Measurements from ENCODE around the gene ROCK1. TPM values are rescaled to one million over a fixed set of nuclear protein-coding genes. Genes with fewer than 3 reads are reported as not detected.

ROCK1 gene
- total RNA-seq, 2 experiments from 2014 or later, result 63.7 to 69.4 TPM

DNA sequence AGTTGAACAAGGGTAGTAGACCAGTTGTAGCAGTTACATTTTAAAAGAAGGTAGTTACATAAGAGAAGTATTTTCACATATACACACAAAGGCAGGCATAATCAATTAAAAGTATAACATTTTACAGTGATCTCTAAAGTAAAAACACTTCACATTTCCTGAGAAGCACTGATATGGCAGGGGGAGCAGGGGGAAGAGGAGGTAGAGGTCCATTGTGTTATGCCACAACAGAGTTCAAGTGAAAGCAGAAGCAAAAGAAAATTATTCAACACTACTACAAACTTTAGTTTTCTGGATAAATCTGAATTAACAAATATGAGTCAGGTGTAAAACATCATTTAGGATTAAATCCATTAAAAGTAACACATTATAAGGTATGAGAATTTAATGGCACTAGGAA lies 38.4 kb downstream of the ROCK1 start:
- H3K27me3 Mint-ChIP-seq (ENCODE audit: low read depth), result no peaks in the 10 kb centered on the region

DNA sequence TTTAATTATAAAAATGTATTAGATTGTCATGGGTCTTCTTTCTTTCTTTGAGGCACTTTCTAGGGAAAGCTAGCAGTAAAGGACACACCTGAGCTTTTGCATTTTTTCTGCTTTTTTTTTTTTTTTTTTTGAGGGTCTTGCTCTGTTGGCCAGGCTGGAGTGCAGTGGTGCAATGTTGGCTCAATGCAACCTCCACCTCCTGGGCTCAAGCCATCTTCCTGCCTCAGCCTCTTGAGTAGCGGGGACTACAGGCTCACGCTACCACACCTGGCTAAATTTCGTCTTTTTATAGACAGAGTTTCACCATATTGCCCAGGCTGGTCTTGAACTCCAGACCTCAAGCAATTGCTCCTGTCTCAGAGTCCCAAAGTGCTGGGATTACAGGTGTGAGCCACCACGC lies 40.5 kb downstream of the ROCK1 start:
- DNase-seq, result no peak
- ATAC-seq, result no peak
- CTCF ChIA-PET, result no interaction called here
- POLR2A ChIA-PET, result no interaction called here
- H3K27me3 Mint-ChIP-seq (ENCODE audit: low read depth), result no peaks in the 10 kb centered on the region
- no peak overlapping the region for H3K27ac Mint-ChIP-seq
- H3K4me3 Mint-ChIP-seq, result no peak overlapping the region
- H3K36me3 Mint-ChIP-seq (ENCODE audit: low read depth), result peaks cover 13% of the 10 kb centered on the region
- peaks cover 26% of the 10 kb centered on the region for H3K4me1 Mint-ChIP-seq (ENCODE audit: low read depth)
- no peaks in the 10 kb centered on the region for H3K9me3 Mint-ChIP-seq (ENCODE audit: insufficient read depth)

More for the DNA sequence above, 38.4 kb downstream of the ROCK1 start:
- Mint-ChIP-seq H3K27ac (no peak overlapping the region), H3K9me3 (ENCODE audit: insufficient read depth) (no peaks in the 10 kb centered on the region), H3K36me3 (ENCODE audit: low read depth) (peaks cover 6% of the 10 kb centered on the region), H3K4me1 (ENCODE audit: low read depth) (peaks cover 30% of the 10 kb centered on the region), H3K4me3 (no peak overlapping the region)
- ChIA-PET CTCF (no interaction called here), POLR2A (no interaction called here)
- DNase-seq (no peak), ATAC-seq (no peak)

DNA sequence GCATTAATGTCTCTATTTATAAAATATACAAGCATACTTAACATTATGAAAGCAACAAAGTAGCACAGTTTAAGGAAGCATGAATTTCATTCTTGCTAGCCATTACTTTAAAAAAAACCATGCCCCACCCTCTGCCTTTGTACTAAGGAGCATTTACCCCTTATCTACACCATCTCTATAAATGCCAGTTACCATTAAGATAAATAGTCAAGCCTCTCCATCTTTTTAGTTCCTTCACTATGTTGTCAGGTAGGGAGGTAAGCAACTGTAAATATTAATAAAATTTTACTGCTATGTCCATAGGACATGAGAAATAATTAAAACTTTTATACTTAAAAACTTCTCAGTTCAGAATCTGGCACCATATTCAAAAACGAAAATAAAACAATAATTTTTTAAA lies 42.1 kb downstream of the ROCK1 start:
- no peaks in the 10 kb centered on the region for H3K27me3 Mint-ChIP-seq (ENCODE audit: low read depth)
- ATAC-seq, result no peak
- H3K36me3 Mint-ChIP-seq (ENCODE audit: low read depth), result peaks cover 14% of the 10 kb centered on the region
- H3K4me3 Mint-ChIP-seq, result no peak overlapping the region
- H3K9me3 Mint-ChIP-seq (ENCODE audit: insufficient read depth), result no peaks in the 10 kb centered on the region
- ChIA-PET CTCF (no interaction called here), POLR2A (no interaction called here)
- peaks cover 13% of the 10 kb centered on the region for H3K4me1 Mint-ChIP-seq (ENCODE audit: low read depth)
- no peak for DNase-seq
- no peak overlapping the region for H3K27ac Mint-ChIP-seq

DNA sequence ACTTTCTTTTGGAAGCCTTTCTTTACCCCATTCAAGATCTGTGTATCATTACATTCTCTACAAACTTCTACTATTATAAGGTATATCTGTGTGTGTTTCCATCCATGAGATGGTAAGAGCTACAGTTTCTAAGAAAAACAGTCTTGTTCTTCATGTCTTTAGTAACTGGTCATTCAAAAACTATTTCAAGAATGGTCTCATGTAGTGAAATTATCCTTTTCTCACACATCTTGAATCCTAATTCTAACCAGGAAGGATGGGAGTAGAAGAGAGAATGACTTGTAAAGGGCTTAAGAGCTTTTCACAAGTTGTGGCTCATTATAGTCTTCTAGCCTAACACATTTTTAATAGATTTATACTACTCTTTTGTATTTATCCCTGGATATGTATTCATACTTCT lies 47.3 kb downstream of the ROCK1 start:
- H3K27me3 Mint-ChIP-seq (ENCODE audit: low read depth), result no peaks in the 10 kb centered on the region
- no peak overlapping the region for H3K4me3 Mint-ChIP-seq
- H3K4me1 Mint-ChIP-seq (ENCODE audit: low read depth), result no peaks in the 10 kb centered on the region
- H3K36me3 Mint-ChIP-seq (ENCODE audit: low read depth), result peaks cover 29% of the 10 kb centered on the region
- ChIA-PET POLR2A (no interaction called here), CTCF (no interaction called here)
- ATAC-seq (no peak), DNase-seq (no peak)
- no peak overlapping the region for H3K27ac Mint-ChIP-seq
- H3K9me3 Mint-ChIP-seq (ENCODE audit: insufficient read depth), result no peaks in the 10 kb centered on the region

DNA sequence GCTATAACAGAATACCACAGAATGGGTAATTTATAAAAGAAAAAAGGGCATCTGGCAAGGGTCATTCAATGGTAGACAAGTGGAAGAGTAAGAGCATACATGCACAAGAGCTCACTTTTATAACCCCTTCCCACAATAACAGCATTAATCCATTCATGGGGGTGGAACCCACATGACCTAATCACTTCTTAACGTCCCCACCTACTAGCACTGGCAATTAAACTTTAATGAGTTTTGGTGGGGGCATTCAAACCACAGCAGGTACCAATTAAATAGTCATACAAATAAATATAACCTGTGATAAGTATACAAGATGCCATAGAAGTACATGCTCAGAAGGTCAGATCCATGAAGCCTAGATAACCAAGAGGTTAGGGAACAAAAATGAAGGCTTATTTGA lies 48.6 kb downstream of the ROCK1 start:
- CTCF ChIA-PET, result no interaction called here
- no peak overlapping the region for H3K27ac Mint-ChIP-seq
- H3K4me3 Mint-ChIP-seq, result no peak overlapping the region
- no peaks in the 10 kb centered on the region for H3K9me3 Mint-ChIP-seq (ENCODE audit: insufficient read depth)
- peaks cover 26% of the 10 kb centered on the region for H3K36me3 Mint-ChIP-seq (ENCODE audit: low read depth)
- POLR2A ChIA-PET, result no interaction called here
- H3K27me3 Mint-ChIP-seq (ENCODE audit: low read depth), result no peaks in the 10 kb centered on the region
- H3K4me1 Mint-ChIP-seq (ENCODE audit: low read depth), result no peaks in the 10 kb centered on the region
- ATAC-seq (no peak), DNase-seq (no peak)

DNA sequence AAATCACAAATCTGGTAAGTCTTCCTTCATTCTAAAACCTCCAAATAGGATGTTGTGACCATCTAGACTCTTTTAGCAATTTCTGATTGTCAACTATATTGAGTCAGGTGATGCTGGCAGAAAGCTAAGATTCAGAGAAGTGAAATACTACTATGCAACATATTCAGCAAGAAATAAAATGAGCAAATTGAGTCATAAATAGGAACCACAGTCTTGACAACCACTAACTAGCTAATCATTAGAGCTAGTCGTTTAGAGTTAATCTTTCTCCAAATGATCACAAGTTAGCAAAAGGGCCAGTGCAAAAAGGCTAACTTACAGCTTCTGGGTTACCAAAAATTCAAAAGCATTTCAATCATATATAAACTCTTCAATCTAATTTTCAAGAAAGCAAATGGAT lies 54.5 kb downstream of the ROCK1 start:
- ATAC-seq, result no peak
- Mint-ChIP-seq H3K4me1 (ENCODE audit: low read depth) (no peaks in the 10 kb centered on the region), H3K4me3 (no peak overlapping the region), H3K27me3 (ENCODE audit: low read depth) (no peaks in the 10 kb centered on the region), H3K9me3 (ENCODE audit: insufficient read depth) (no peaks in the 10 kb centered on the region), H3K36me3 (ENCODE audit: low read depth) (peaks cover 14% of the 10 kb centered on the region), H3K27ac (no peak overlapping the region)
- POLR2A ChIA-PET, result no interaction called here
- CTCF ChIA-PET, result no interaction called here
- DNase-seq, result no peak

DNA sequence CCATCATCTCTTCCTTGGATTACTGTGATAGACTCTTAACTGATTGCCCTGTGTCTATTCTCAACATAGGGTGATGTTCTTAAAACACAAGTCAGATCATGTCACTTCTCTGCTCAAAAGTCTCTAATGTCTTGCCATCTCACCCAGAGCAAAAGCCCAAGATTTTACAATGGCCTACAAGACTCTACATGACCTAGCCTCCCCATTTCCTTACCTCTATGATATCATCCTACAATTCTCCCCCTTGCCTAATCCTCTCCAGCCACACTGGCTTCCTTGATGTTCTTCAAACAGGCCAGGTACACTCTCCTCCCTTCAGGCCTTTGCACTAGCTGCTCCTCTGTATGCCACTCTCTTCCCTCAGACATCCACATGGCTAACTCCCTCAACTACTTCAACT lies 55.1 kb downstream of the ROCK1 start:
- peaks cover 2% of the 10 kb centered on the region for H3K4me1 Mint-ChIP-seq (ENCODE audit: low read depth)

DNA sequence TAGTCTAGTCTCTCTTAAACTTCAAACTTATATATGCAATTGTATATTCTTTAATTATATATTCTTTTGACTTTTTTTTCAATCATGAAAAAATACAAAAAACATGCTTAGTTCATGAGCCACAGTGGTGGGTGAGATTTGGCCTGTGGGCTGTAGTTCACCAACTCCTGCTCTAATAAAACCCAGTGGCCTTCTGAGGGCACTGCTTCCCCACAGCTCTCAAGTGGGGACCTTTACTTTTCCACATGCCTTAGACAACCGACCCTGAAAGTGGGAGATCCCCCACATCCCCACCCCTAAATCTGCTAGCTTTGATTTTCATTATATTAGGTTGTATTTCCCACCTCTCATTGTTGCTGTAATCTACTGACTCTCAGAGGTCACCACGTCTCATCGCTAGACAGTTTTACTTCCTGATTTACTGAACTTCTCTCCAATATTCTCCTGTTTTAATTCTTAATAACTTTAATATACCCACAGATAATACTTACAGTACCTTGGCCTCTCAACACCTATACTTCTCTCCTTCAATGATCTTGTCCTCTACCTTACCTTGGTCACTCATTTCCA lies 57.3 kb downstream of the ROCK1 start:
- DNase-seq (no peak), ATAC-seq (no peak)
- H3K36me3 Mint-ChIP-seq (ENCODE audit: low read depth), result peaks cover 5% of the 10 kb centered on the region
- H3K9me3 Mint-ChIP-seq (ENCODE audit: insufficient read depth), result no peaks in the 10 kb centered on the region
- no peak overlapping the region for H3K27ac Mint-ChIP-seq
- H3K27me3 Mint-ChIP-seq (ENCODE audit: low read depth), result no peaks in the 10 kb centered on the region
- POLR2A ChIA-PET, result no interaction called here
- CTCF ChIA-PET, result interaction anchor here (1.1 kb wide), 1 partner anchor 12 kb away, joined by 3 read pairs; no protein-coding TSS in a partner anchor
- H3K4me1 Mint-ChIP-seq (ENCODE audit: low read depth), result peaks cover 8% of the 10 kb centered on the region
- no peak overlapping the region for H3K4me3 Mint-ChIP-seq

More for the DNA sequence above, 55.1 kb downstream of the ROCK1 start:
- H3K4me3 Mint-ChIP-seq, result no peak overlapping the region
- CTCF ChIA-PET, result no interaction called here
- ATAC-seq (no peak), DNase-seq (no peak)
- H3K27me3 Mint-ChIP-seq (ENCODE audit: low read depth), result no peaks in the 10 kb centered on the region
- H3K27ac Mint-ChIP-seq, result no peak overlapping the region
- POLR2A ChIA-PET, result no interaction called here
- H3K36me3 Mint-ChIP-seq (ENCODE audit: low read depth), result peaks cover 14% of the 10 kb centered on the region
- no peaks in the 10 kb centered on the region for H3K9me3 Mint-ChIP-seq (ENCODE audit: insufficient read depth)

DNA sequence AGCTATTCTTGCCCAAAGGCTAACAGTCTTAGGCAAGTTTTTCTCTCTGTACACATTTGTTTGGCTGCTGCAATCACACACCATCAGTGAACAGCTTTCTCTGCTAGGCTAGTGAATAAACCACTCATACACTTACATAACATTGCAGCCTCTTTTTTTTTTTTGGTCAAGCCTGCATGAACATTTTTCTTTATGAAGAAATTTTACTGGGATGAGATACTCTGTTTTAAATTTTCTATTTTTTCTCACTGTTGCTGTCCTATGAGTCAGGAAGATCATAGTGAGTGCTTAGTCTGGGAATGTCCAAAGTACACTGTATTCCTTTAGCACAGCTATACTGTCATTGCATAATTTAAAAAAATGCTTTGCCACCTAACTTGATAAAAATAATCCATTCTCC lies 58.5 kb downstream of the ROCK1 start:
- no peak for ATAC-seq
- Mint-ChIP-seq H3K9me3 (ENCODE audit: insufficient read depth) (no peaks in the 10 kb centered on the region), H3K27ac (no peak overlapping the region), H3K4me3 (no peak overlapping the region), H3K4me1 (ENCODE audit: low read depth) (peaks cover 10% of the 10 kb centered on the region), H3K36me3 (ENCODE audit: low read depth) (peaks cover 4% of the 10 kb centered on the region), H3K27me3 (ENCODE audit: low read depth) (no peaks in the 10 kb centered on the region)
- ChIA-PET POLR2A (no interaction called here), CTCF (interaction anchor here (1.2 kb wide), 1 partner anchor 9 kb away, joined by 4 read pairs; no protein-coding TSS in a partner anchor)
- DNase-seq, result no peak

DNA sequence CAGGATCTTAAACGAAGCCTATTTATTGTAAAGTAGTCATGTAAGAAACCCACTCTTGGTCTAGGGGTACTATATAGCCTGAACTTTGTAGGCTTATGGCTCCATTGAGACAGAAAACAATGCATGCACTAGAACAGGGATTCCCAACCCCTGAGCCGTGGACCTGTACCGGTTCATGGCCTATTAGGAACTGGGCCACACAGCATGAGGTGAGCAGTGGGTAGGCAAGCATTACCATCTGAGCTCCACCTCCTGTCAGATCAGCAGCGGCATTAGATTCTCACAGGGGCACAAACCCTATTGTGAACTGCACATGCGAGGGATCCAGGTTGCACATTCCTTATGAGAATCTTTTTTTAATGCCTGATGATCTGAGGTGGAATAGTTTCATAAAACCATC lies 59.2 kb downstream of the ROCK1 start:
- POLR2A ChIA-PET, result no interaction called here
- peaks cover 10% of the 10 kb centered on the region for H3K4me1 Mint-ChIP-seq (ENCODE audit: low read depth)
- H3K9me3 Mint-ChIP-seq (ENCODE audit: insufficient read depth), result no peaks in the 10 kb centered on the region
- H3K27me3 Mint-ChIP-seq (ENCODE audit: low read depth), result no peaks in the 10 kb centered on the region
- H3K36me3 Mint-ChIP-seq (ENCODE audit: low read depth), result peaks cover 9% of the 10 kb centered on the region
- ATAC-seq (no peak), DNase-seq (no peak)
- CTCF ChIA-PET, result interaction anchor here (0.7 to 2.2 kb wide), 3 partner anchors 10 to 128 kb away, joined by 3 to 5 read pairs (median 4); no protein-coding TSS in a partner anchor
- H3K27ac Mint-ChIP-seq, result no peak overlapping the region
- H3K4me3 Mint-ChIP-seq, result no peak overlapping the region

DNA sequence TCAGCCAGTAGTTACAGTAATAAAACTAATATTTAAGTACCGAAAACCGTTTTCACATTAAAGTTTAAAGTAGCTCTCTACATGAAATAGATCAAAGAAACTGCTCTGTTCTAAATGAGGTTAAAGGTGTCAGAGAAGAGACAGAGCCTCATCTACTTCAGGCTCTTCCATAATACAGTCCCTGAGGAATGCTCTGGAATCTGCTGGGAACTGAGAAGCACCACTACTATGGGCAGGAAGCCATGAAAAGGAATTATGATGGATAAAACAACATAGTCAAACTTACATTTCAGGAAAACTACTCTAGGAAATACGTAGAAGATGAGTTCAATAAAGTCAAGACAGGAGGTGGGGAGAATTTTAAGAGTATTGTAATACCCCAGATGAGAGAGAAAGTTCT lies 60.0 kb downstream of the ROCK1 start:
- ChIA-PET POLR2A (no interaction called here), CTCF (interaction anchor here (2.2 kb wide), 1 partner anchor 129 kb away, joined by 5 read pairs; no protein-coding TSS in a partner anchor)
- Mint-ChIP-seq H3K27ac (no peak overlapping the region), H3K9me3 (ENCODE audit: insufficient read depth) (no peaks in the 10 kb centered on the region), H3K27me3 (ENCODE audit: low read depth) (no peaks in the 10 kb centered on the region), H3K36me3 (ENCODE audit: low read depth) (peaks cover 16% of the 10 kb centered on the region), H3K4me1 (ENCODE audit: low read depth) (peaks cover 10% of the 10 kb centered on the region), H3K4me3 (no peak overlapping the region)
- DNase-seq (no peak), ATAC-seq (no peak)

DNA sequence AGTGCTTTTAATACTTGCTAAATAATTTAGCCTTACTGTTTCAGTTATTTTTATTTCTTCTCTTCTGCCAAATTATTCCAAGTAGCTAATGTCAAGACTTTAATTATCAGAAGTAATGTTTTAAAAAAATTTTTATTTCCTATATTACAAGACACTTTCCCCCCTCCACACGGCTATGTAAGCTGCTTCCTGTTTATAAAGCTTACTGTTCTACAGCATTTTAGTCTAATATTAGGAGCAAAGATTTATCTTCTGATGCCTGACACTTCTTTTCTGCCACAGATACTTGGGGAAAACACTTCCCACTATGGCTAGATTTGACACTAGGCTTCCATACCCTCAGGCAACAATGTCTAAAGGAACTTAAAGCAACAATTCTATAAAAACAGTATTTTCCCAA lies 62.3 kb downstream of the ROCK1 start:
- no peak for DNase-seq
- ATAC-seq, result no peak
- Mint-ChIP-seq H3K4me3 (no peak overlapping the region), H3K36me3 (ENCODE audit: low read depth) (peaks cover 22% of the 10 kb centered on the region), H3K9me3 (ENCODE audit: insufficient read depth) (no peaks in the 10 kb centered on the region), H3K27me3 (ENCODE audit: low read depth) (no peaks in the 10 kb centered on the region), H3K4me1 (ENCODE audit: low read depth) (peaks cover 11% of the 10 kb centered on the region), H3K27ac (no peak overlapping the region)
- CTCF ChIA-PET, result interaction anchor here (1.0 to 1.3 kb wide), 3 partner anchors 9 to 68 kb away, joined by 3 read pairs; no protein-coding TSS in a partner anchor
- POLR2A ChIA-PET, result no interaction called here

DNA sequence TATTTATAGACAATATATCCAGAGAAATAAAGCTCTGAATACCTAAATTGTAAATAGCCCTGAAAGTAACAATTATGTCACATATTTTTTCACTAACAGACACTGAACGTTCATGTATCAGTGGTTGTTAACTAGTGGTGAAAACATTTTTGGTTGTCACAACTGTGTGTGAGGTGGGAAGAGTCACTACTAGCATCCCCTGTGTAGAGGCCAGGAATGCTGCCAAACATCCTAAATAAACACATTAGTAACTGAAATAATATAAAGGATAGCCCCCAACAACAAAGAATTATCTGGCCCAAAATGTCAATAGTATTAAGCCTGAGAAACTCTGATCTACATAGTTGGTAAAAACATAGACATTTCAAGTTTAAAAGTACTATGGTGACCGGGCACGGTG lies 64.5 kb downstream of the ROCK1 start:
- Mint-ChIP-seq H3K27ac (no peak overlapping the region), H3K36me3 (ENCODE audit: low read depth) (peaks cover 25% of the 10 kb centered on the region), H3K27me3 (ENCODE audit: low read depth) (no peaks in the 10 kb centered on the region), H3K9me3 (ENCODE audit: insufficient read depth) (no peaks in the 10 kb centered on the region), H3K4me1 (ENCODE audit: low read depth) (peaks cover 11% of the 10 kb centered on the region), H3K4me3 (no peak overlapping the region)
- CTCF ChIA-PET, result no interaction called here
- no peak for ATAC-seq
- no peak for DNase-seq
- POLR2A ChIA-PET, result no interaction called here
